GM18907 (cell line): ENCODE measurements around the gene CC2D2B.
"Not testable (repeated sequence)": the region's sequence is repeated elsewhere in the genome, so short reads cannot be mapped to it uniquely, and the experiment has no call there.

Source experiments
- ATAC-seq: cut with Tn5 transposase; IDR thresholded peaks from one replicate; pipeline ENCODE4 v1.9.1; 2021; ENCODE audit warnings: mild to moderate bottlenecking, moderate library complexity; ENCODE audit not compliant: unreplicated experiment

Gene CC2D2B

DNA sequence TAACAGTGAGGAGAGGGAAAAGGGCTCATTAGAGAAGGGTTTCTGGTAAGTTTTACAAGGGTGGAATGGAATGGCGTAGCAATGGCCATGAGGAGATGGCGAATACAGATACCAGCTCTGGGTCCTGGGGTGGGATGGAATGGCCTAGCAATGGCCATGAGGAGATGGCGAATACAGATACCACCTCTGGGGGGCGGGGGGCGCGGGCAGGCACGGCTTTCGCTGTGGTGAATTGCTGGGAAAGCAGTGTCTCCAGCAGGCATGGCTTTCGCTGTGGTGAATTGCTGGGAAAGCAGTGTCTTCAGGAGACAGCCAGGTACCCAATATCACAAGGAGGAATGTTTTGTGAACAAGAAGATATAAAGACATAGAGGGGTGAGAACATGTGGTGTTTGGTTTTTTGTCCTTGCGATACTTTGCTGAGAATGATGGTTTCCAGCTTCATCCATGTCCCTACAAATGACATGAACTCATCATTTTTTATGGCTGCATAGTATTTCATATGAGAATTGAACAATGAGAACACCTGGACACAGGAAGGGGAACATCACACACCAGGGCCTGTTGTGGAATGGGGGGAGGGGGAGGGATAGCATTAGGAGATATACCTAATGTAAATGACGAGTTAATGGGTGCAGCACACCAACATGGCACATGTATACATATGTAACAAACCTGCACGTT lies 1.7 kb upstream of the CC2D2B start:
- ATAC-seq: not testable (repeated sequence)

DNA sequence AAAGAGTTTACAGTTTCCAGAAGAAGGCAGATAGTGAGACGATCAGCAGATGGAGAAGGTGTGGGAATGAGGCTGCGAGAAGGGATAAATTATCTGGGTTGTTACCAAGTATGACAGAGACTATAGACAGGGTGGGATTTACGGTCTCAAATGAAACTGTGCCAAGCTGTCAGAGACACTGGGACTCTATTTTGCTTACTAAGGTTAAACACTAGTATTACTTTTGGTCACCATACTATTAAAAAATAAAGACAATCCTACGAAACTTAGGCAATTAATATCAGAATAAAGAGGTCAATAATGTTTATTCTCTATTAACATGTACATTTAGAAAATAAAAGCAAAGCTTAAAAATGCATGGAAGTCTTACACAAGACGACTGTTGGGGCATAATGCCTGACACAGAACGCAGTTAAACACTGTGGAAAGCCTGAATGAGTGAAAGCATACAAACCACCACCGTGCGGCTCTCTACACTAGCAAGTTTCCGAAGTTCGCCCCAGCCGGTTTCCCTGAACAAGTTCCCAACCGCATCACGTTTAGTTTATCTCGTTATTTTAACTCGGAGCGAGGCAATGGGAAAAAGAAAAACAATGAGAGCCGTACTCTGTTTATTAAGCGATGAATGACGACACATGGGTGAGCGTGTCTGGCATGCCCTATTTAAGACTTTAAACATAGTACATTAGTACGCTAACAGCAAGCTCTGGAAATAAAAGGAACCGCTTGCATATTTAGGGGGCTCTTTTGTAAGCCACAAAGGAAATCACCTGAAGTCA lies 909 bp upstream of the CC2D2B start:
- peak; percentile 37 for ATAC-seq

DNA sequence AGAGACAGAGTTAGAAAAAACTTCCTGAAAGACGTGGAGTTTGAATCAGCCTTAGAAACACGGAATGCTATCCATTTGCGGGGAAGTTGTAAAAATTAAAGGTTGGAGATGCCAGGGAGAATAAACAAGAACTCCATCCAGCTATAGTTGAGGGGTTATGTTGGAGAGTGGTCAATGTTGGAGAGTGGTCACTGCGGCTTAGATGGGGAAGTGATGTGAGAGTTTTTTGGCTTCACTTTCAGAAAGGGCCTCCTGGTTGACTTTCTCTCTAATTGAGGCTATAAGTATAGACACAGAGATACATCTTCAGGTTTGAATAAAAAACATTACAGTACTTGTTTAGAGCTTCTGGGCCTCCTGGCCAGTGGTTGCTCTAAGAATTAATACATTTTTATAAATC lies 675 bp downstream of the CC2D2B start:
- no peak for ATAC-seq

DNA sequence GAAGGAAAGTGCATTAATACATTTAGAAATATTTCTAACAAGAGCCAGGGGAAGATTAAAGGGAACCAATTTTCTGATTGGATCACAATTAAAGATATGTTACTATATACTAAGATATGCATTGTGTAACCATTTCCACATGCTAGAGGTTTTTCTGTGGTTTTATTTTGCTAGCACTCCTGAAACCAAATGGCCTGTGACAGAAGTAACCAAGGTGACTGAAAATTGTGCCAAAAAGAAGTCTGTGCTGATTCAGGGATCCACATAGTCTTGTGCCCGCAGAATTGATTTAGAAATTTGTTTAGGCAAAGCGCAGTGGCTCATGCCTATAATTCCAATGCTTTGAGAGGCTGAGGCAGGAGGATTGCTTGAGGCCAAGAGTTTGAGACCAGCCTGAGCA lies 1.8 kb downstream of the CC2D2B start:
- no peak for ATAC-seq

- not testable (repeated sequence) for ATAC-seq
These were observed 8.3 kb downstream of the CC2D2B start for GRCh38 chr10:95916039-95916438.

DNA sequence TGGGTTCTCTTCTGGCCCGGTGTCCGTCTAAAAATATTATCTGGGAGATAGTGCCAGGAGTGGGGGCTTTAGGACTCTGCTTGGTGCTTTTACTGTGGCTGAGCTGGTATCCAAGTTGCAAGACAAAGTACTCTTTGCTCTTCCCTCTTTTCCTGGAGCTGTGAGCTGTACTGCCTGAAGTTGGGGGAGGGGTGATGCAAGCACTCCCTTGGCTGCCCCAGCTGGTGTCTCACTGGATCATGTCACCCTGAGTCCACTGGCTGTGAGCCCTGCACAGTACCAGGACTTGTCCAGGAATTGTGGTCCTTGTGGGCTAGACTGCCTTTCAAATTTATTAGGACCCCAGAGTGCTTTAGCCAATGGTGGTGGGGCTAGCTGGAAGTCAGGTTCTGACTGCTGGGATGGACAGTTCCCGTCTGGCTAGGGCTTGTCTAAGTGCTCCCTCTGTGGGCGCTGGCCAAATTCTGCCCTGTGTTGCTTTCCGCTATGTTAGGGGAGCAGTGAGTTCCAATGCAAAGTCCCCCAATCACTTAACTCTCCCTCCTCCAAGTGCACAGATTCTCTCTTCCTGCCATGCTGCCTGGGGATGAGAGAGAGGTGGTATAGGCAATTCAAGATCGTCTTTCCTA lies 13.1 kb downstream of the CC2D2B start:
- no peak for ATAC-seq

- ATAC-seq: no peak
These were observed 17.3 kb downstream of the CC2D2B start for GRCh38 chr10:95925033-95925432.

DNA sequence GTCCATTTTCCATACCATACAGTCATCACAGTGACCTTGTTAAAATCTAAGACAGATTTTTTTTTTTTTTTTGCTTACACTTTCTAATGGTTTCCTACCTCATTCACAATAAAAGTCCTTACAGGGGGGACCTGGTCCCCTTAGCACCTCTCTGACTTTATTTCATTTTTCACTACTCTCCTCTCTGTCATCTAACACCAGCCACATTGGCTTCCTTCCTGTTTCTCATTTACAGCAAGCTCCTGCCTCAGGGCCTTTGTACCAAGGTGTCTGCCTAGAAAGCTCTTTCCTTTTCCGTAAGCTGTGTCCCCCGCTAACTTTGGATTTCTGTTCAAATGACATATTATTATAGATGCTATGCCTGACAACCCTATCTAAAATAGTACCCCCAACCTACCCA lies 27.7 kb downstream of the CC2D2B start:
- ATAC-seq: no peak

GRCh38 chr10:95941115-95941514 lies 33.3 kb downstream of the CC2D2B start:
- no peak for ATAC-seq

DNA sequence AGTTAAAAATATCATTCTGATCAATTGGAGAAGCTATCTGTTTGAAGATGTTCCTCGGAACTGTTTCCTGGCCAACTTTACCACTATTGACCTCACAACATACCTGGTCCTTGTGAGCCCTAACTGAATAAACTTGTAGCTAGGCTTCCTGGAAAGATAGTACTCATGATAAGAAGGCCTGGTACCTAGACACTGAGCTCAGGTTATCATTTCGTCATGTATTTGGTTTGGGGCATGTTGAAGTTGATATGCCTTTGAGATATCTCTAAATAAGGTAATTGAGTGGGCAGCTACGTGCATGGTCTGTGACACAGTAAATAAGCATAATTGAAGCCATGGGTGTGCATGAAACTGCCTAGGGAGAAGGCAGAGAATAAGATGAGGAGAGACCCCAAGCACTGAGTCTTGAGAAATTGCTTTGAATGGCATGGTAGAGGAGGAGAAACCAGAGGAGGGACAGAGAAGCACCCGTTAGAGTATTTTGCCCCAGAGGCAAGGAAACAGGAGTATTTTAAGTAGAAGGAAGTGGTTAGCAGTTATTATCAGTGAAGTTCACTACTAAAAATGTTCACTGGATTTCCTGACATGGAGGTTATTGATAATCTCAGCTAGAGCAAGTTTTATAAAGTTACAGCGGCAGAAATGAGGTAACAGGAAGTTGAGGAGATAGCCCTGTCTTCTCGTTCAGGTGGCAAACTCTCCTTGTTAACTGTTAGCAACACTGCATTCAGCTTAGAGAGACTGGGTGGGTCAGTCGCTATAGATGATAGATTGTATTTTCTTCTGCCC lies 55.6 kb downstream of the CC2D2B start:
- no peak for ATAC-seq

DNA sequence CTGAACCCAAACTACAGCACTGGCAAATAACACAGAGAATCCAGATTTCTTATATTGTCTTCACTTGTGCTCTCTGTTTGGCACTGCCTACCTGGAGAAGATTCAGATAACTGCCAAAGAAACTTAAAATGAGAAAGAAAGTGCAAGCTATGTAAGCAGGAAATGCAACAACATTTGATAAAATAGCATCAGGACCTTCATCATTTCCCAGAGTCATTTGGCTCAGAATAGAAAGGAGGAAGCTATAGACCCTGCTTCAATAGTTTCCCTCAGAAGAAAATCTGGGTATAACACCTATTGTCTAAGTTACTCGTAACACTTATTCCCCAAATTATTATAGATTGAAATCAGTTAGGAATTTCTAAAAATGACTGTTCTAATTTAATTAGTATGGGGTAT lies 56.2 kb downstream of the CC2D2B start:
- ATAC-seq: no peak

DNA sequence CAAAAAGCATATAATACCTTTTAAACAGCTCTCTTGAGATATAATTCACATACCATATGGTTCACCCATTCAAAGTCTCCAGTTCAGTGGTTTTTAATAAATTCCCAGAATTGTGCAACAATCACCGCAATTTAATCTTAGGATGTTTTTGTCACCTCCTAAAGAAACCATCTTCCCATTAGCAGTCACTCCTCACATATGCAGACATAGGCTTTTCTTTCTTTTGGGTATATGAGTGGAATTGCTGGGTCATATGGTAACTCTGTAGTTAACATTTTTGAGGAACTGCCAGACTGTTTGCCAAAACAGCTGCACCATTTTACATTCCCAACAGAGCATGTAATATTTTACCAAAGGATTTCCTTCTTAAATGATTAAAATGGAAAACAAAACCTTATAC lies 57.0 kb downstream of the CC2D2B start:
- ATAC-seq: no peak

DNA sequence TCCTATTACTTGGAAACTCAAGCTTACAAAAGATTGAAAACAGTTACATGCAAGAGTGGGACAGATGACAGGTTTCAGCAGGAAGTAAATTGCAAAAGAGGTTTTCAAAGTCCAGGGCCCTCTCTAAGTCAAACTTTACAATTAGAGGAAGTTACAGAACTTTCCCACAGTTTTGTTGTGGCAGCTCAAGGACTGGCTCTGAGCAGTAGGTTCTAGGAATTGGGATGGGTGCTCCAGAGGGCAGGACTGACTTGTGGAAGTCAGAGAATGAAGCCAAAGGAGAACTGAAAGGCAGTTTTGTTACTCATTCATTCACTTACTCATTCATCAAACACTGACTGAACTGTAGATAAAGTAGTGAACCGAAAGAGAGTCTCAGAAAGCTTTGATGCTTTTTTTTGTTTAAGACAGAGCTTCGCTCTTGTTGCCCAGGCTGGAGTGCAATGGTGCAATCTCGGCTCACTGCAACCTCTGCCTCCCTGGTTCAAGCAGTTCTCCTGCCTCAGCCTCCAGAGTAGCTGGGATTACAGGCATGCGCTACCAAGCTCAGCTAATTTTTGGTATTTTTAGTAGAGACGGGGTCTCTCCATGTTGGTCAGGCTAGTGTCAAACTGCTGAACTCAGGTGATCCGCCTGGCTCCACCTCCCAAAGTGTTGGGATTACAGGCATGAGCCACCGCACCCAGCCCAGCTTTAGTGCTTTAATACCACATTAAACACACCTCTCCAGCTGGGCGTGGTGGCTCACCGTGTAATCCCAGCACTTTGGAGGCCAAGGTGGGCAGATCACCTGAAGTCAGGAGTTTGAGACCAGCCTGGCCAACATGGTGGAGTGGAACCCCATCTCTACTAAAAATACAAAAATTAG lies 68.8 kb downstream of the CC2D2B start:
- no peak for ATAC-seq

DNA sequence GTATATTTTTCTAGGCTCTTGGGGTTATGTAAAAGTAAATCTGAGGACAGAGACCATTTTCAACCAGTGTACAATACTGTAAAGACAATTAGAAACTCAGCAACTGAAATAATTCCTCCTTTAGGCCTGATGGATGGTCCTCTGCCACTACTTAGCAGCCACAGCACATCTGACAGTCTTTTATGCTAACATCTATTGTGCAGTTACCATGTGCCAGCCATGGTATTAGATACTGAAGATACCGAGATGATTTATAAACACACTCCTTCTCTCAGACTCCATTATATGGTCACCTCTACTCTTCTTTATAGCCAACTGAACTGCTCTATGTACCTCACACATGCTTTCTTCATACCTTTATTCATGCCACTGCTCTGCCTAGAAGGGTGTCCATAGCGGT lies 74.4 kb downstream of the CC2D2B start:
- no peak for ATAC-seq

DNA sequence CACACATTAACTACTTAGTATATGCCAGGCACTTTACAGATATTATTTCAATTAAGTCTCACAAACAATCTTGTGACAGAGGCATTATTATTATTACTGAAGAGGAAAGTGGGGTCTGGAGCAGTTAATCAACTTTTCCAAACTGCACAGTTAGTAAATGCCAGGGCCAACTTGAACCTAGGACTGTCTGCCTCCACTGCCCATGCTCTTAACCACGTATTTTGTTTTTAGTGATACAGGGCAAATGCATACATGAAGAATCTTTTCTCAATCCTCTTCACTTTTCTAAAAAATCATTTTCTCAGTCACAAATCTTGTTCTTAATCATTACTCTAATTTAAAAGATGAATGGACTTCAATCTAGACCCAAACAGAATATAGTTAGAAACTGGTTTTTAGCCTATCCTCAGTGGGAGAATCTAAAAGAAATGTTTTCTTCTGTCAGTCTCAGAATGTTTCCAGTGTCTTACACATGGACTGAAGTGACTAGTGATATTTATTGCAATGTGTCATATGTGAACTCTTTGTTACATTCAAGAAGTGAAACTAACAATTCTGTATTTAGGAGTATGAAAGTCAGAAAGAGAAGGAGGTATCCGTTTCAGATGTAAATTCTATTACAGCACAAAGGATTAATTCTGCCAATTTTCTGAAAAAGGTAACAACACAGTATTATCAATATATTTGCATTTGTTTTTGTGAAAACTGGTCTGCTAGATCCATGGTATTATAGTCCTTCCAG lies 80.1 kb downstream of the CC2D2B start:
- peak; percentile 93 for ATAC-seq

- no peak for ATAC-seq
These were observed 80.9 kb downstream of the CC2D2B start for GRCh38 chr10:95988702-95989101.

- not testable (repeated sequence) for ATAC-seq
These were observed 86.6 kb downstream of the CC2D2B start for GRCh38 chr10:95994376-95994775.

- no peak for ATAC-seq
These were observed 90.5 kb downstream of the CC2D2B start for GRCh38 chr10:95998255-95998784.

- ATAC-seq: no peak
These were observed 106.2 kb downstream of the CC2D2B start for GRCh38 chr10:96013956-96014355.
